GDM1 (cell line): ENCODE data around the gene ZNF444.
"Not testable (repeated sequence)": the region's sequence is repeated elsewhere in the genome, so short reads cannot be mapped to it uniquely, and the experiment has no call there.

Experiments
- DNase-seq: peaks from one replicate; lab custom pipeline; 2025; lab: John Stamatoyannopoulos, UW

The ZNF444 gene

GRCh38 chr19:56140583-56141416, at the start of gene ZNF444:
ZNF444 (plus strand) TSS chr19:56141287; CDS start chr19:56146912, 5,625 bp downstream.
- peak; percentile 100 for DNase-seq

- DNase-seq, result no peak
Observed at GRCh38 chr19:56091751-56092546, 49.1 kb upstream of the ZNF444 start.

- no peak for DNase-seq
Observed at GRCh38 chr19:56092685-56093631, 48.1 kb upstream of the ZNF444 start.

- DNase-seq, result no peak
Observed at GRCh38 chr19:56094449-56094848, 46.6 kb upstream of the ZNF444 start.

GRCh38 chr19:56096665-56097064, 44.4 kb upstream of the ZNF444 start:
- no peak for DNase-seq

- no peak for DNase-seq
Observed at GRCh38 chr19:56097306-56097705, 43.8 kb upstream of the ZNF444 start.

- no peak for DNase-seq
Observed at GRCh38 chr19:56097776-56098175, 43.3 kb upstream of the ZNF444 start.

- not testable (repeated sequence) for DNase-seq
Observed at GRCh38 chr19:56098237-56098636, 42.9 kb upstream of the ZNF444 start.

GRCh38 chr19:56098731-56099568, 42.1 kb upstream of the ZNF444 start:
- DNase-seq, result no peak

- DNase-seq, result no peak
Observed at GRCh38 chr19:56099638-56100539, 41.2 kb upstream of the ZNF444 start.

- DNase-seq, result no peak
Observed at GRCh38 chr19:56101095-56101494, 40.0 kb upstream of the ZNF444 start.

GRCh38 chr19:56101746-56102535, 39.1 kb upstream of the ZNF444 start:
- DNase-seq, result no peak

- no peak for DNase-seq
Observed at GRCh38 chr19:56103027-56103614, 38.0 kb upstream of the ZNF444 start.

GRCh38 chr19:56104423-56104822, 36.7 kb upstream of the ZNF444 start:
- DNase-seq, result no peak

GRCh38 chr19:56105090-56105701, 35.9 kb upstream of the ZNF444 start:
- no peak for DNase-seq

- not testable (repeated sequence) for DNase-seq
Observed at GRCh38 chr19:56105831-56106396, 35.2 kb upstream of the ZNF444 start.

- DNase-seq, result no peak
Observed at GRCh38 chr19:56106397-56106849, 34.7 kb upstream of the ZNF444 start.

- no peak for DNase-seq
Observed at GRCh38 chr19:56106993-56107392, 34.1 kb upstream of the ZNF444 start.
